Stimulated activated memory B cell treated with anti-CD40 and anti-IgM and Interleukin-4, amounts not matched to agents 10 μg/mL and 1 μg/mL and 100 μg/mL, for 72 hours (primary cell): ENCODE results near the gene RPP25L.

Experiments
- ATAC-seq: fragments of 150-1000 bp; cut with Tn5 transposase; 2 replicates; pipeline ENCODE4 v1.10.0; 2021
- H3K27ac Mint-ChIP-seq: one replicate; pipeline ENCODE4 v1.8.0; 2022; ENCODE audit warnings: mild to moderate bottlenecking, mixed read lengths
- H3K27me3 Mint-ChIP-seq: one replicate; pipeline ENCODE4 v1.8.0; 2022; ENCODE audit warnings: mixed read lengths
- H3K36me3 Mint-ChIP-seq: one replicate; pipeline ENCODE4 v1.8.0; 2022; ENCODE audit warnings: mixed read lengths
- H3K4me1 Mint-ChIP-seq: one replicate; pipeline ENCODE4 v1.8.0; 2022; ENCODE audit warnings: mixed read lengths
- H3K4me3 Mint-ChIP-seq: one replicate; pipeline ENCODE4 v1.8.0; 2022; ENCODE audit warnings: mild to moderate bottlenecking, moderate library complexity, mixed read lengths
- H3K9me3 Mint-ChIP-seq: one replicate; pipeline ENCODE4 v1.8.0; 2022; ENCODE audit warnings: mixed read lengths

Gene RPP25L

GRCh38 chr9:34611811-34612787, at the start of gene RPP25L:
TSS of gene RPP25L (minus strand) at chr9:34612097. CDS start at chr9:34611296, 801 bp downstream.
- Mint-ChIP-seq H3K27me3 (no peaks in the 10 kb centered on the region), H3K4me1 (peaks cover 17% of the 10 kb centered on the region), H3K27ac (peak within 1 kb of the TSS; percentile 94), H3K36me3 (peaks cover 10% of the 10 kb centered on the region), H3K9me3 (no peaks in the 10 kb centered on the region), H3K4me3 (peak within 1 kb of the TSS; percentile 87)
- ATAC-seq: peak; percentile 98

- no peaks in the 10 kb centered on the region for H3K27me3 Mint-ChIP-seq
- H3K4me3 Mint-ChIP-seq: no peak overlapping the region
- ATAC-seq: no peak
- H3K9me3 Mint-ChIP-seq: no peaks in the 10 kb centered on the region
- no peak overlapping the region for H3K27ac Mint-ChIP-seq
- H3K36me3 Mint-ChIP-seq: peaks cover 17% of the 10 kb centered on the region
- peaks cover 9% of the 10 kb centered on the region for H3K4me1 Mint-ChIP-seq
Observed at GRCh38 chr9:34659592-34660253, 47.8 kb upstream of the RPP25L start.

GRCh38 chr9:34658461-34658860, 46.6 kb upstream of the RPP25L start:
- ATAC-seq: no peak

GRCh38 chr9:34656992-34657391, 45.1 kb upstream of the RPP25L start:
- no peaks in the 10 kb centered on the region for H3K9me3 Mint-ChIP-seq
- no peak for ATAC-seq
- H3K27me3 Mint-ChIP-seq: no peaks in the 10 kb centered on the region
- peaks cover 17% of the 10 kb centered on the region for H3K36me3 Mint-ChIP-seq
- H3K4me1 Mint-ChIP-seq: peaks cover 13% of the 10 kb centered on the region
- no peak overlapping the region for H3K4me3 Mint-ChIP-seq
- H3K27ac Mint-ChIP-seq: no peak overlapping the region

More at GRCh38 chr9:34658461-34658860, 46.6 kb upstream of the RPP25L start:
- no peaks in the 10 kb centered on the region for H3K27me3 Mint-ChIP-seq
- peaks cover 17% of the 10 kb centered on the region for H3K36me3 Mint-ChIP-seq
- no peaks in the 10 kb centered on the region for H3K9me3 Mint-ChIP-seq
- no peak overlapping the region for H3K4me3 Mint-ChIP-seq
- H3K27ac Mint-ChIP-seq: no peak overlapping the region
- no peaks in the 10 kb centered on the region for H3K4me1 Mint-ChIP-seq

GRCh38 chr9:34655394-34655793, 43.5 kb upstream of the RPP25L start:
- ATAC-seq: no peak
- Mint-ChIP-seq H3K9me3 (no peaks in the 10 kb centered on the region), H3K4me1 (peaks cover 23% of the 10 kb centered on the region), H3K4me3 (no peak overlapping the region), H3K27me3 (no peaks in the 10 kb centered on the region), H3K27ac (no peak overlapping the region), H3K36me3 (peaks cover 4% of the 10 kb centered on the region)

- H3K27me3 Mint-ChIP-seq: no peaks in the 10 kb centered on the region
- H3K27ac Mint-ChIP-seq: no peak overlapping the region
- no peak for ATAC-seq
- peaks cover 4% of the 10 kb centered on the region for H3K36me3 Mint-ChIP-seq
- peaks cover 23% of the 10 kb centered on the region for H3K4me1 Mint-ChIP-seq
- no peaks in the 10 kb centered on the region for H3K9me3 Mint-ChIP-seq
- H3K4me3 Mint-ChIP-seq: no peak overlapping the region
Observed at GRCh38 chr9:34654323-34655051, 42.6 kb upstream of the RPP25L start.

- H3K27me3 Mint-ChIP-seq: no peaks in the 10 kb centered on the region
- ATAC-seq: no peak
- no peak overlapping the region for H3K4me3 Mint-ChIP-seq
- peaks cover 13% of the 10 kb centered on the region for H3K36me3 Mint-ChIP-seq
- no peak overlapping the region for H3K27ac Mint-ChIP-seq
- H3K4me1 Mint-ChIP-seq: peaks cover 29% of the 10 kb centered on the region
- no peaks in the 10 kb centered on the region for H3K9me3 Mint-ChIP-seq
Observed at GRCh38 chr9:34653151-34654072, 41.5 kb upstream of the RPP25L start.

- peaks cover 15% of the 10 kb centered on the region for H3K36me3 Mint-ChIP-seq
- no peaks in the 10 kb centered on the region for H3K9me3 Mint-ChIP-seq
- H3K27me3 Mint-ChIP-seq: no peaks in the 10 kb centered on the region
- H3K4me1 Mint-ChIP-seq: peaks cover 37% of the 10 kb centered on the region
- H3K27ac Mint-ChIP-seq: no peak overlapping the region
- no peak for ATAC-seq
- H3K4me3 Mint-ChIP-seq: no peak overlapping the region
Observed at GRCh38 chr9:34652602-34653000, 40.7 kb upstream of the RPP25L start.

GRCh38 chr9:34651876-34652601, 40.1 kb upstream of the RPP25L start, which contains the start of gene IL11RA:
TSS of gene IL11RA (plus strand) at chr9:34652185. CDS start at chr9:34655218, 3,033 bp downstream.
- ATAC-seq: peak; percentile 40
- Mint-ChIP-seq H3K9me3 (no peaks in the 10 kb centered on the region), H3K36me3 (peaks cover 15% of the 10 kb centered on the region), H3K27ac (no peak within 1 kb of the TSS), H3K4me3 (no peak within 1 kb of the TSS), H3K4me1 (peaks cover 42% of the 10 kb centered on the region), H3K27me3 (no peaks in the 10 kb centered on the region)

GRCh38 chr9:34651321-34651720, 39.4 kb upstream of the RPP25L start:
- peaks cover 44% of the 10 kb centered on the region for H3K4me1 Mint-ChIP-seq

GRCh38 chr9:34650816-34651215, 38.9 kb upstream of the RPP25L start:
- H3K4me1 Mint-ChIP-seq: peaks cover 48% of the 10 kb centered on the region
- no peaks in the 10 kb centered on the region for H3K27me3 Mint-ChIP-seq
- H3K36me3 Mint-ChIP-seq: peaks cover 15% of the 10 kb centered on the region
- no peak for ATAC-seq
- H3K4me3 Mint-ChIP-seq: no peak overlapping the region
- no peak overlapping the region for H3K27ac Mint-ChIP-seq
- H3K9me3 Mint-ChIP-seq: no peaks in the 10 kb centered on the region

More at GRCh38 chr9:34651321-34651720, 39.4 kb upstream of the RPP25L start:
- Mint-ChIP-seq H3K4me3 (no peak overlapping the region), H3K27me3 (no peaks in the 10 kb centered on the region), H3K27ac (no peak overlapping the region), H3K9me3 (no peaks in the 10 kb centered on the region), H3K36me3 (peaks cover 15% of the 10 kb centered on the region)
- ATAC-seq: no peak

- Mint-ChIP-seq H3K9me3 (no peaks in the 10 kb centered on the region), H3K4me1 (peaks cover 49% of the 10 kb centered on the region), H3K27ac (no peak overlapping the region)
Observed at GRCh38 chr9:34648673-34649072, 36.8 kb upstream of the RPP25L start.

GRCh38 chr9:34647651-34648050, 35.8 kb upstream of the RPP25L start:
- no peaks in the 10 kb centered on the region for H3K9me3 Mint-ChIP-seq

More at GRCh38 chr9:34648673-34649072, 36.8 kb upstream of the RPP25L start:
- no peaks in the 10 kb centered on the region for H3K27me3 Mint-ChIP-seq
- H3K36me3 Mint-ChIP-seq: peaks cover 15% of the 10 kb centered on the region
- ATAC-seq: no peak
- no peak overlapping the region for H3K4me3 Mint-ChIP-seq

GRCh38 chr9:34647084-34647403, 35.1 kb upstream of the RPP25L start:
- Mint-ChIP-seq H3K4me3 (peak overlapping the region; percentile 87), H3K27me3 (no peaks in the 10 kb centered on the region), H3K4me1 (peaks cover 36% of the 10 kb centered on the region), H3K36me3 (peaks cover 15% of the 10 kb centered on the region), H3K9me3 (no peaks in the 10 kb centered on the region), H3K27ac (peak overlapping the region; percentile 88)
- no peak for ATAC-seq

More at GRCh38 chr9:34647651-34648050, 35.8 kb upstream of the RPP25L start:
- ATAC-seq: no peak
- no peaks in the 10 kb centered on the region for H3K27me3 Mint-ChIP-seq
- peaks cover 15% of the 10 kb centered on the region for H3K36me3 Mint-ChIP-seq
- H3K4me3 Mint-ChIP-seq: peak overlapping the region; percentile 87
- H3K4me1 Mint-ChIP-seq: peaks cover 42% of the 10 kb centered on the region
- H3K27ac Mint-ChIP-seq: peak overlapping the region; percentile 88
